WTC11 (cell line): Measurements from ENCODE around the gene METTL24.

ENCODE experiments used
- ATF2 ChIP-seq: sonication (generic); formaldehyde crosslinking; IDR thresholded peaks from 2 replicates; pipeline ENCODE4 v1.8.1; 2022; ENCODE audit warnings: low read depth, missing genetic modification reagents, borderline replicate concordance
- CREB1 ChIP-seq: sonication (generic); formaldehyde crosslinking; IDR thresholded peaks from 2 replicates; pipeline ENCODE4 v1.8.0; 2023; ENCODE audit warnings: mild to moderate bottlenecking, missing genetic modification reagents
- CTCF ChIP-seq: fragments of 200-600 bp; IDR thresholded peaks from 2 replicates; pipeline ENCODE4 v1.8.0; 2022; ENCODE audit warnings: antibody characterized with exemption
- ETV6 ChIP-seq: sonication (generic); formaldehyde crosslinking; IDR thresholded peaks from 2 replicates; pipeline ENCODE4 v1.8.1; 2022; ENCODE audit warnings: mild to moderate bottlenecking, missing genetic modification reagents
- HMGXB4 ChIP-seq: sonication (generic); formaldehyde crosslinking; IDR thresholded peaks from 2 replicates; pipeline ENCODE4 v1.8.1; 2023; ENCODE audit warnings: mild to moderate bottlenecking, moderate library complexity, missing genetic modification reagents
- MAX ChIP-seq: sonication (generic); formaldehyde crosslinking; IDR thresholded peaks from 2 replicates; pipeline ENCODE4 v1.8.0; 2022; ENCODE audit warnings: mild to moderate bottlenecking, missing genetic modification reagents
- SP1 ChIP-seq: sonication (generic); formaldehyde crosslinking; conservative IDR thresholded peaks from 2 replicates; pipeline ENCODE4 v1.8.1; 2022; ENCODE audit warnings: missing genetic modification reagents
- USF2 ChIP-seq: sonication (generic); formaldehyde crosslinking; IDR thresholded peaks from 2 replicates; pipeline ENCODE4 v1.8.1; 2023; ENCODE audit warnings: mild to moderate bottlenecking, missing genetic modification reagents, moderate library complexity
- ZNF512 ChIP-seq: sonication (generic); formaldehyde crosslinking; IDR thresholded peaks from 2 replicates; pipeline ENCODE4 v1.8.1; 2022; ENCODE audit warnings: missing genetic modification reagents, borderline replicate concordance

- TF ChIP-seq ZNF512 (CRISPR knock-in tag), result no peak
- no peak for TF ChIP-seq CTCF
- no peak for TF ChIP-seq HMGXB4
- no peak for TF ChIP-seq CREB1
- TF ChIP-seq MAX, result no peak
- TF ChIP-seq SP1 (CRISPR knock-in tag), result no peak
- no peak for TF ChIP-seq USF2 (CRISPR knock-in tag)
- no peak for TF ChIP-seq ETV6 (CRISPR knock-in tag)
- no peak for TF ChIP-seq ATF2
Observed at GRCh38 chr6:110363748-110364147, 5.6 kb upstream of the METTL24 start.
